Sigmoid colon (tissue), 7 donors: ENCODE results near the gene PRKCZ. TPM values are rescaled to one million over a fixed set of nuclear protein-coding genes. Genes with fewer than 3 reads are reported as not detected.

ENCODE experiments used
- DNase-seq: peaks from one replicate; pipeline ENCODE4 v3.0.0-alpha.2; 2019
- H3K27ac ChIP-seq, 4 donors: fragments of 200-600 bp; sonication (generic); one replicate each; pipeline ENCODE4 v1.5.1; 2016 to 2019; ENCODE audit warnings: mild to moderate bottlenecking in 1 of 4
- H3K27me3 ChIP-seq, 3 donors: fragments of 200-600 bp; sonication (generic); one replicate each; pipeline ENCODE4 v1.5.1; 2019; ENCODE audit warnings: mild to moderate bottlenecking in 1 of 3
- H3K36me3 ChIP-seq, 4 donors: fragments of 200-600 bp; sonication (generic); one replicate each; pipeline ENCODE4 v1.5.1; 2016 to 2019
- H3K4me1 ChIP-seq, 4 donors: fragments of 200-600 bp; sonication (generic); one replicate each; pipeline ENCODE4 v1.5.1; 2017 to 2019
- H3K4me3 ChIP-seq, 4 donors: fragments of 200-600 bp; sonication (generic); one replicate each; pipeline ENCODE4 v1.5.1; 2017 to 2019; ENCODE audit warnings: mild to moderate bottlenecking in 2 of 4, moderate library complexity in 1 of 4
- H3K9me3 ChIP-seq, 4 donors: fragments of 200-600 bp in 3 of 4; sonication (generic) in 3 of 4; one replicate each; pipeline versions ENCODE4 v1.5.1 to v1.6.1; 2013 to 2019
- EP300 ChIP-seq, 4 donors: sonication (generic); formaldehyde crosslinking; IDR thresholded peaks; one replicate each; pipeline ENCODE4 v1.6.1; 2017; ENCODE audit warnings: antibody characterized with exemption in 4 of 4
- POLR2A ChIP-seq, 2 donors: fragments of 450-650 bp; IDR thresholded peaks; one replicate each; pipeline ENCODE4 v1.6.1; 2016; ENCODE audit warnings: antibody characterized with exemption in 2 of 2, mild to moderate bottlenecking in 2 of 2, moderate library complexity in 2 of 2
- POLR2AphosphoS5 ChIP-seq, 4 donors: sonication (generic); formaldehyde crosslinking; IDR thresholded peaks; one replicate each; pipeline ENCODE4 v1.6.1; 2017; ENCODE audit warnings: antibody characterized with exemption in 4 of 4
- WGBS, 2 donors: extraction: QIAGEN DNeasy Blood & Tissue Kit; methylation state at CpG; one replicate each; pipeline ENCODE4 v1.1.7; 2013; 5-methylcytosine and 5-hydroxymethylcytosine counted together
- intact Hi-C: fragments of 100-400 bp; cut with DNase I; formaldehyde crosslinking; loops from one replicate; pipeline ENCODE4 v1.15.1; 2023
- polyA plus RNA-seq, 3 donors: library from polyadenylated mRNA; stranded (reverse); fragments of 200-250 nt; gene quantifications; one replicate each; pipeline ENCODE4 v1.2.3, GENCODE V29; 2013
- total RNA-seq, 4 donors: library from RNA; depleted of rRNA; stranded (reverse); fragments of >200 nt; gene quantifications; one replicate each; pipeline ENCODE4 v1.1.0, GENCODE V29; 2016
- TF ChIP-seq, protein P1 (sequence below), 4 experiments: fragments of 450-650 bp in 3 of 4; fragments of 200-600 bp in 1 of 4; IDR thresholded peaks; one replicate each; pipeline ENCODE4 v1.5.1; 2016 to 2019; ENCODE audit warnings: antibody characterized with exemption in 4 of 4, mild to moderate bottlenecking in 3 of 4, moderate library complexity in 2 of 4
- donor health status: healthy with polysubstance abuse.
- donor health status: Bipolar disorder and iron deficiency.
- donor health status: healthy.

Gene PRKCZ
- total and polyA plus RNA-seq, 7 donors, result 1.4 to 52.9 (median 4.8) TPM

DNA sequence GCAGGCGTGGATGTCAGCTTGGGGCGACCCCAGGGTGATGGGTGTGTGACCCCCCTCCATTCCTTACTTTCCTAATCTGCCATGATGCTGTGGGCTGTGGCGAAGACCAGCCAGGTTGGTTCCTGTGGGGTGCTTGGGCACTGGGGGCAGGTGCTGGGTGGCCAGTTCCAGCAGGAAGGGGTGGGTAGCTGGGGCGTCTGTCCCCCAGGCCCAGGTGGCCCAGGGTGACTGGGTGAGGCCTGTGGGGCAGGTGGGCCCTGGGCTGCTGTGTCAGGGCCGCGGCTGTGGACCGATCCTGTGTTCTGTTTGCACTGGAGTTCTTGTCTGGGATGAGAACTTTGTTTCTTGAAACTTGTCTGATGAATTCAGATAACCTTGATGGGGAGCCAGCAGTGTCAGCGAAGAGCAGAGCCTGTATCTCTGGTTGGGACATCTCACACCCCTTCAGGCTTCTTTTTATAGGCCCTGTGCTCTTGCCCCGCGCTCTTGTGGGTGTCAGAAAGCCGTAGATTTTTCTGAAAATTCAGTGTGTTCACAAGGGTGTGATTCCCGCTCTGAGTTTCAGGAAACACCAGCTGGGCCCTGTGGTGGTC is 3.7 kb downstream of the PRKCZ start:
- H3K27me3 ChIP-seq, result peaks cover 15 to 34% (median 27%) of the 10 kb centered on the region in 3 donors
- H3K4me3 ChIP-seq, result no peak overlapping the region
- WGBS, 2 donors, result 88 to 90% methylated on average over 12 of the region's 12 CpGs
- intact Hi-C loops, result no loop called here
- H3K4me1 ChIP-seq, result peaks cover 0 to 20% (median 11%) of the 10 kb centered on the region in 4 donors
- TF ChIP-seq POLR2AphosphoS5 (IDR thresholded peaks at IDR 0.05) (no peak), EP300 (IDR thresholded peaks at IDR 0.05) (no peak), POLR2A (IDR thresholded peaks at IDR 0.05) (no peak)
- TF ChIP-seq, protein P1, sequence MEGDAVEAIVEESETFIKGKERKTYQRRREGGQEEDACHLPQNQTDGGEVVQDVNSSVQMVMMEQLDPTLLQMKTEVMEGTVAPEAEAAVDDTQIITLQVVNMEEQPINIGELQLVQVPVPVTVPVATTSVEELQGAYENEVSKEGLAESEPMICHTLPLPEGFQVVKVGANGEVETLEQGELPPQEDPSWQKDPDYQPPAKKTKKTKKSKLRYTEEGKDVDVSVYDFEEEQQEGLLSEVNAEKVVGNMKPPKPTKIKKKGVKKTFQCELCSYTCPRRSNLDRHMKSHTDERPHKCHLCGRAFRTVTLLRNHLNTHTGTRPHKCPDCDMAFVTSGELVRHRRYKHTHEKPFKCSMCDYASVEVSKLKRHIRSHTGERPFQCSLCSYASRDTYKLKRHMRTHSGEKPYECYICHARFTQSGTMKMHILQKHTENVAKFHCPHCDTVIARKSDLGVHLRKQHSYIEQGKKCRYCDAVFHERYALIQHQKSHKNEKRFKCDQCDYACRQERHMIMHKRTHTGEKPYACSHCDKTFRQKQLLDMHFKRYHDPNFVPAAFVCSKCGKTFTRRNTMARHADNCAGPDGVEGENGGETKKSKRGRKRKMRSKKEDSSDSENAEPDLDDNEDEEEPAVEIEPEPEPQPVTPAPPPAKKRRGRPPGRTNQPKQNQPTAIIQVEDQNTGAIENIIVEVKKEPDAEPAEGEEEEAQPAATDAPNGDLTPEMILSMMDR (IDR thresholded peaks at IDR 0.05), result no peak
- no peaks in the 10 kb centered on the region for H3K36me3 ChIP-seq
- no peak overlapping the region for H3K27ac ChIP-seq
- no peaks in the 10 kb centered on the region for H3K9me3 ChIP-seq
- no peak for DNase-seq

- Histone ChIP-seq H3K4me3 (no peak overlapping the region), H3K36me3 (no peaks in the 10 kb centered on the region), H3K27me3 (peaks cover 15 to 27% (median 21%) of the 10 kb centered on the region in 3 donors), H3K4me1 (peaks cover 0 to 17% (median 9%) of the 10 kb centered on the region in 4 donors), H3K27ac (no peak overlapping the region), H3K9me3 (no peaks in the 10 kb centered on the region)
- WGBS, 2 donors, result 90% methylated on average over 22 of the region's 22 CpGs
- no peak for TF ChIP-seq EP300 (IDR thresholded peaks at IDR 0.05)
- TF ChIP-seq, protein P1 (IDR thresholded peaks at IDR 0.05), result no peak
- TF ChIP-seq POLR2A (IDR thresholded peaks at IDR 0.05), result no peak
- TF ChIP-seq POLR2AphosphoS5 (IDR thresholded peaks at IDR 0.05), result no peak
- DNase-seq, result no peak
- intact Hi-C loops, result no loop called here
Measured at GRCh38 chr1:2054560-2054959, 4.3 kb downstream of the PRKCZ start.

- Histone ChIP-seq H3K27me3 (peaks cover 5 to 12% (median 6%) of the 10 kb centered on the region in 3 donors), H3K4me1 (peaks cover 0 to 2% (median under 1%) of the 10 kb centered on the region in 4 donors), H3K4me3 (no peak overlapping the region), H3K9me3 (no peaks in the 10 kb centered on the region), H3K27ac (no peak overlapping the region), H3K36me3 (no peaks in the 10 kb centered on the region)
- intact Hi-C loops, result no loop called here
- WGBS, 2 donors, result 93 to 94% methylated on average over 29 of the region's 29 CpGs
- TF ChIP-seq EP300 (IDR thresholded peaks at IDR 0.05) (no peak), POLR2A (IDR thresholded peaks at IDR 0.05) (no peak), POLR2AphosphoS5 (IDR thresholded peaks at IDR 0.05) (no peak)
- TF ChIP-seq, protein P1 (IDR thresholded peaks at IDR 0.05), result no peak
- no peak for DNase-seq
Measured at GRCh38 chr1:2055911-2056575, 5.8 kb downstream of the PRKCZ start.

DNA sequence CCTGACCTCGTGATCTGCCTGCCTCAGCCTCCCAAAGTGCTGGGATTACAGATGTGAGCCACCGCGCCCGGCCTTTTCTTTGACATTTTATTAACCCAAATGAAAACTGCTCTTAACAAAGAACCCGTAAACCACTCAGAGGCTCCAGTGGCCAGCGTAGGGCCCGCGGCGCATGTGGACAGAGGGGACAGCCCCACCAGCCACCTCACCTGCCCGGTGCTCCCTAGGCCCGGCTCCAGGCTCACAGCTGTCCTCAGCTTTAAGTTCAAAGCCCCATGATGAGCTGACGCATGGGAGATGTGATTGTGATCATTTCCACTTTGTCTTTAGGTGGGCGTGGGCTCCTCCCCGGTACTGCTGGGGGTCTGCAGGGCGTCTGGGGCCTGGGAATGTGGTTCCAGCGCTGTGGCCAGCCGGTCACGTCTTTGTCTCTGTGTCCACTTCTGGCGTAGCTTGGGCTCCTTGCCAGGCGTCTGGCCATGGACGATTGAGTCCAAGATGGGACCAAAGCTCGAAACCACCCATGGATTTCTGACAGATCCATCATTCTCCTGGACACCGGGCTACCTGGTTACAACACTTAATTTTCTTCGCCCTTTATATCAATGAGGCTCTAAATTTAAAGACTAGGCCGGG is 6.9 kb downstream of the PRKCZ start:
- H3K27ac ChIP-seq, result no peak overlapping the region

More for the DNA sequence above, 6.9 kb downstream of the PRKCZ start:
- 95 to 96% methylated on average over 25 of the region's 25 CpGs for WGBS, 2 donors
- H3K27me3 ChIP-seq, result peaks cover 0 to 11% (median 9%) of the 10 kb centered on the region in 3 donors
- H3K4me1 ChIP-seq, result no peaks in the 10 kb centered on the region
- H3K4me3 ChIP-seq, result no peak overlapping the region
- H3K36me3 ChIP-seq, result no peaks in the 10 kb centered on the region
- intact Hi-C loops, result no loop called here
- DNase-seq, result no peak
- no peak for TF ChIP-seq POLR2AphosphoS5 (IDR thresholded peaks at IDR 0.05)
- TF ChIP-seq EP300 (IDR thresholded peaks at IDR 0.05), result no peak
- no peak for TF ChIP-seq POLR2A (IDR thresholded peaks at IDR 0.05)
- TF ChIP-seq, protein P1 (IDR thresholded peaks at IDR 0.05), result no peak
- no peaks in the 10 kb centered on the region for H3K9me3 ChIP-seq
